Left kidney (tissue), 2 donors: ENCODE data around the gene CACNA2D2. TPM values are rescaled to one million over a fixed set of nuclear protein-coding genes. Genes with fewer than 3 reads are reported as not detected.

Experiments used
- DNase-seq: peaks from one replicate; pipeline ENCODE4 v3.0.0-alpha.2; 2013
- polyA plus RNA-seq: library from polyadenylated mRNA; unstranded; fragments of 120-200 nt; gene quantifications from one replicate; pipeline ENCODE4 v1.2.1, GENCODE V29; 2013; ENCODE audit not compliant: insufficient read length

Gene CACNA2D2
- polyA plus RNA-seq, 1 donor: 14.6 TPM

- no peak for DNase-seq
These were observed 176.3 kb downstream of the CACNA2D2 start for GRCh38 chr3:50327129-50327528.

DNA sequence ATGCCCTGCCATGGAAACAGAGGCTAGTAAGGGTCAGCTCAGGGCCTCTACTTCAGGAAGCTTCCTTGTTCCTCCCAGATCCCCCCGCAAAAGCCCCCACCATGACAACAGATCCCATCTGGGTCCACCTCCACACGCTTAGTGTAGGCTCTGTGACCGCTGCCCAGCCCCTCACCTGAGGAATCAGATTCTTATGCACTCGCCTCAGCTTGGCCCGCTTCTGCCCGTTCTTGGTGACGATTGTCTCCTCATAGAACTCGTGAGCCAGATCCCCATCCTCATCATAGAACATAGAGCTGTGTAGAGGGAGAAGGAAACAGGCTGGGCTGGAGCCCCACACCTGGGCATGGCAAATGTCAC is 177.3 kb downstream of the CACNA2D2 start:
- DNase-seq: no peak

DNA sequence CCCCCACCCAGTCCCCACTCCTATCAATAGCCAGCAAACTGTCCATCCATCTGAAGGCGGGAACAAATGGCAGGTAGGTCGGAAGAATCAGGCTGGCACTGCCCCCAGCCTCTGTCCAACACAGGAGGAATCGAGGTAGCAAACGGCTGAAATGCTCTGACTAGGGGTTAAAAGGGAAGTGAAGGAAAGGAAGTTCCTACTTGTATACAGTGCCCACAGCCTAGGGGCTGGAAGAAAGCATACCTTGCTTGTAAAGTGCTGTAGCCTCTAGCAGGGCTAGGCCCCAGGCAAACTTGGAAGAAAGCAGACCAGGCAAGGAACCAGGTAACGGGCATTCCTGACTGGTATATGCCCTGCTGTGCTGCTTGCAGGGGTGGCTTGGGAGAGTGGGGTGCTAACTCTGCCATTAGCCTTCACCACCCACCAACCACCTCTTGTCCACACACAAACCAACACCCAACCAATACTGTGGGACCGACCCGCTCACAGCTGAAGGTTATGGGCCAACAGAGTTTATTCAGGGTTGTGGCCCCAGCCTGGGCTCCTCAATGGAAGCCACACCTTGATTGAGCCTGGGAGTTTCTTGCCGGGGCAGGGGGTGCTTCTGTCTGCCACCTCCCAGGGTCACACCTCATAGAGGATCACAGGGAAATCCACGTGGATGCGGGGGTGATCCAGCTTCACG is 177.8 kb downstream of the CACNA2D2 start:
- no peak for DNase-seq

DNA sequence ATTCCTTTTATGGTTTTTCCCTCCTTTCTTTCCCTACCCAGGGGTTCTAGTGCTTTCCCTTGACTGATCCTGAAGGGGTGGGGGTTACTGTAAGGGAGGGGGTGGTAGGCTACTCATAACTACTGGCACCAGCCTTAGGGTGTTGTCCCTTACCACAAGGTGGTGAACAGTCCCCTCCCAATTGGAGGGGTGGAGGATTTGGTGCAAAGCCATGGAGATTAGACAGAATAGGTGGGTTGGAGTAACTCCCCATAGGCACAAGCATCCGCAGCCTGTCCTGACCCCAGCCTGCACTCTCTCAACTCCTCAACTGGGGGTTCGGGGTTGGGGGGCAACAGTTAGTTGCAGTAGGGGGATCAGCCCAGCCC is 178.3 kb downstream of the CACNA2D2 start:
- DNase-seq: no peak

DNA sequence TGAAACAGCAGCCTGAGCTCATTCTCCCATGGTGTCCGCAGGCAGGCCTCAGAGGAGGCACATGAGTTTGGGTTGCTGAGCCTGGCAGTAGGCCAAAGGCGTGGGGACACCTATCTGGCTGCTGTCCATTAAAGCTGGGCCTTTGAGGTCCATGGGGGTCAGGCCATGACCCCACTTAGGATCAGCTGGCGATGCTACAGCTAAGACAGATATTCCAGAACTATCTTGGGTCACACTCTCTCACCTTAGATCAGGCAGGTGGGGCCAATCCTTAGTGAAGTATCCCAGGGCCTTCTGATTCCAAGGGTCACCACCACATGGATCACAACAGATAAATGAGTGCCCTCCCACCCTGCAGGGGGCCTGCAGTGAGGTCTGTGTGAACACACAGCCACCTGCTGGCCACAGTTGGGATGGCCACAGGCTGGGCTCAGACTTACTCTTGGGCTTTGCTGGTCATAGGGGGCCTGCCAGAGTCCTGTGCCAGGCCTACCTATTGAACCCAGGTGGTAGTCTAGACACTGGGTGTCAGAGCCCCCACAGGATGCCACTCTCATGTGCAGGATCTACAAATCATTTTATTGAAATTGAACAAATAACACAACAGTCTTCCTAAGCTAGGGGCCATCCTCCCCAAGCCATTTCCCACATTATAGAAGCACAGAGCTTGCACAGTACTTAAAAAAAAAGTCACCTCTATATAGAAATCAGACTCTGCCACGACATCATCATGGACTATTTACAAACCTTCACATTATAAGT is 178.9 kb downstream of the CACNA2D2 start:
- no peak for DNase-seq

GRCh38 chr3:50323614-50324199 is 179.7 kb downstream of the CACNA2D2 start:
- DNase-seq: no peak

GRCh38 chr3:50323092-50323600 is 180.3 kb downstream of the CACNA2D2 start:
- no peak for DNase-seq

DNA sequence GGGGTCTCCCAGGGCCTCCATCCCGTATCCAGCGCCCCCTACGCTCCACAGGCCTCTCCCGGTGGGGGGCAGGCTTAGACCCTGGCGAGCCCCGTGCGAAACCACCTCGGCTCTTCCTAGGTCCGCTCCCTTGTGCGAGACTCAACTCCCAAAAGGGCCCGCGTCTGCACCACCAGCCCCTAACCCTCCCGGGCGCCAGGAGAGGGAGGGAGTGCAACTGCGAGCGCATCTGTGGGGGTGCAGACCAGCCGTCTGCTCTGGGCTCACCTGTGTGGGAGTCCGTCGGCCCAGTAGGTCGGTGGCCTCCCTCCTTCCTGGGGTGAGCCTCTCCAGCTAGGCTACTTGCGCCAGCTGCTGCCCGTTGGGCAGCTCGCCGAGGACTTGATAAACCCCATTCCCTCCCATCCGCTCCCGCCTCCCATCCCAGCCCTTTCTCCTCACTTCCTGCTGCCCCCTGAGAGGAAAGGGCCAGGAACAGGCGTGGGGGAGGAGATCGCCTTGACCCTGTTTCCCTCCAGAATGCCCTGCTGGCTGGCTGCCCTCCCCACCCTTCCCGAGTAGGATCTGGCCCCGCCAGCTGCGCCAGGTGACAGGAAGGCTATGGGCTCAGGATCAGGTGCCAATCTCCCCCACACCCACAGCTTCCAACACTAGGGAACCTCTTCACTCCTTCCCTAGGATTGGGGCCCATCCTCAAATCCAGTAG is 180.9 kb downstream of the CACNA2D2 start, which contains the start of gene HYAL2:
TSS of gene HYAL2 (minus strand) at position 360 of the 706 bp plus-strand sequence. CDS start 2,256 bp downstream, outside the sequence.
- DNase-seq: no peak

GRCh38 chr3:50322115-50322385 is 181.4 kb downstream of the CACNA2D2 start:
- no peak for DNase-seq

DNA sequence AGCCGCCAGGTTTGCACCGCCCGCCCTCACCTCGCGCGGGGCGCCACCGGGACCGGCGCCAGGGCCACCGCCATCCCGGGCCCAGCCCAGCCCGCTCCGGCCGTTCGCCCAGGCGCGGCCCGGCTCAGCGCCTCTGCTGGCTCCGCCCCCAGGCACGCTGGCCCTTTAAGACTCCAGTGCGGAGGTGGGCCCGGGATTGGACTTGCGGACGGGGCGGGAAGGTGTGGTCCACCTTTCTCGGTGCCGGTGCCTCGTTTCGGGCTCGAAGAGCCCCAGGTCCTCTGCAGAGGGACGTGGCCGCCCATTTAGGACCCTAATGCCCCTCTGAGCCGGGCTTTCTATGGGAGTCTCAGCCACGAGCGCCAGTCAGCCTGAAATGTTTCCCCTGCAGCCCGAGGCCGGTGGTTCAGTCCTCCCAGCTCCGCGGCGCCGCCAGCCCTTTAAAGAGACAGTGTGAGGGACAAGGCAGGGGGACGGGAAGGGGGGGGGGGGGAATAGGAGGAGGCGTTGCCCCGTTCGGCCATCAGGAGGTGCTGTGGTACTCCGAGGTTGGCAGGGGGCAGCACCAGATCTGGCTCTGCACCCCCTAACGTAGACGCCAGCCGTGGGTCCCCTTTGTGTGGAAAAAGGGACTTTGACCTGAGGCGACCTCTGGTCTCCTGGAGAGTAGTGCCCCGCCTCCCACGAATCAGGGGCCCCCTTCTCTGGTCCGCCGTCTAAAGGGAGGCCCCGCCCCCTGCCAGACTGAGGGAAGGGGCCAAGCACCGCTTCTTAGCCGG is 181.9 kb downstream of the CACNA2D2 start:
- DNase-seq: peak; percentile 91

- DNase-seq: peak; percentile 88
These were observed 182.5 kb downstream of the CACNA2D2 start for GRCh38 chr3:50320853-50321335.

GRCh38 chr3:50319894-50320625 is 183.4 kb downstream of the CACNA2D2 start:
- DNase-seq: no peak

- no peak for DNase-seq
These were observed 184.1 kb downstream of the CACNA2D2 start for GRCh38 chr3:50319181-50319893.

- no peak for DNase-seq
These were observed 184.8 kb downstream of the CACNA2D2 start for GRCh38 chr3:50318615-50319014.

- DNase-seq: no peak
These were observed 185.3 kb downstream of the CACNA2D2 start for GRCh38 chr3:50318163-50318562.

DNA sequence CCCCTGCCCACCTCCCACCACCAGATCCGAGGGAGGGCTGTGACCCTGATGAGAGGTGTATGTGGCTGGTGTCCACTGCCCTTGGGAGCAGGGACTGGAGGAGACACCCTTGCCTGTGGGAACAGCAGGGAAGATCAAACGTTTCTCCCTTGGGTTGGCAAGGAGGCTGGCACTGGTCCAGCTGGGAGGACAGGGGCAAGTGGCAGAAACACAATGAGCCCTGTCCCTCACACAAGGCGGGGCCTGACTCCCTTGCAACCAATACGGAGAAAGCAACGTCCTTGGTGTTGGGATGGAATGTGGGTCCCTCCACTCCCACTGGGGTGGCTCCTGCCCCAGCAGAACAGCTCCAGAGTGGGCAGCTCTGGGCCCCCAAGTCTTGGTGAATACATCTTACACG is 186.1 kb downstream of the CACNA2D2 start:
- no peak for DNase-seq

- no peak for DNase-seq
These were observed 186.7 kb downstream of the CACNA2D2 start for GRCh38 chr3:50316657-50317242.

DNA sequence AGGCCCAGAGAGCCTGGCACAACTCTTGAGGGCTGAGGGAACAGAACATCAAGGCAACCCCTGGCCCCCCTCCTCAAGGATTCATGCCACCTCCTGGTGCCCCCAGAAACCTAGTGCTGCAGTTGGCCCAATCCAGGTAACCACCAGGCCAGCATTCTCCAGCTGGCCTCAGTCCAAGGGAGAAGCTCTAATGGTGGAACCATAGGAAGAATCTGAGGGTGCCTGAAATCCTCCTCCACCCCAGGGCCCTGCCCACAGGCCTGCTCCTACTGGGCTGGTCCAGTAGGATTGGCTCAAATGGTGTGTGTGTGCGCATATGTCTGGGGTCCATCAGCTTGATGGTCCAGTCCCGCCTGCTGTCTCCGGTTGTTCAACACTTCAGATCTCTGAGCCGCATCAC is 188.6 kb downstream of the CACNA2D2 start:
- no peak for DNase-seq

GRCh38 chr3:50314342-50314741 is 189.1 kb downstream of the CACNA2D2 start:
- DNase-seq: no peak
